DMS153 treated with DMSO at 0.1 percent for 48 hours (cell line): ENCODE measurements around the gene MROH7.

Experiments used
- DNase-seq: peaks from one replicate; lab custom pipeline; 2025; ENCODE audit not compliant: unreplicated experiment; lab: John Stamatoyannopoulos, UW

The MROH7 gene

GRCh38 chr1:54728027-54728426 lies 86.4 kb downstream of the MROH7 start:
- DNase-seq, result no peak

GRCh38 chr1:54736685-54737084 lies 95.1 kb downstream of the MROH7 start:
- no peak for DNase-seq

GRCh38 chr1:54738244-54738643 lies 96.7 kb downstream of the MROH7 start:
- no peak for DNase-seq

GRCh38 chr1:54741531-54741930 lies 99.9 kb downstream of the MROH7 start:
- no peak for DNase-seq

- no peak for DNase-seq
These were observed 100.7 kb downstream of the MROH7 start for GRCh38 chr1:54742282-54742681.

GRCh38 chr1:54743416-54744226 lies 102.0 kb downstream of the MROH7 start:
- no peak for DNase-seq

- no peak for DNase-seq
These were observed 103.1 kb downstream of the MROH7 start for GRCh38 chr1:54744696-54745095.

GRCh38 chr1:54745274-54745673 lies 103.7 kb downstream of the MROH7 start:
- no peak for DNase-seq

GRCh38 chr1:54745864-54746263 lies 104.3 kb downstream of the MROH7 start:
- DNase-seq, result no peak

GRCh38 chr1:54748094-54748835 lies 106.7 kb downstream of the MROH7 start:
- DNase-seq, result no peak

GRCh38 chr1:54750596-54750995 lies 109.0 kb downstream of the MROH7 start:
- DNase-seq, result no peak

GRCh38 chr1:54751426-54751825 lies 109.8 kb downstream of the MROH7 start:
- DNase-seq, result no peak

GRCh38 chr1:54754045-54754444 lies 112.5 kb downstream of the MROH7 start:
- no peak for DNase-seq

- no peak for DNase-seq
These were observed 113.1 kb downstream of the MROH7 start for GRCh38 chr1:54754486-54755285.

- DNase-seq, result no peak
These were observed 116.2 kb downstream of the MROH7 start for GRCh38 chr1:54757833-54758232.

- no peak for DNase-seq
These were observed 117.2 kb downstream of the MROH7 start for GRCh38 chr1:54758678-54759348.
